GM12891 (cell line): ENCODE results near the gene SYN1.
A peak's percentile ranks its signal among the peaks of the same experiment; 100 is the strongest.

Experiments used
- DNase-seq: peaks from one replicate; pipeline ENCODE4 v3.0.0; 2011; ENCODE audit warnings: low spot score; ENCODE audit not compliant: insufficient read length
- FAIRE-seq: peaks from 2 replicates; lab custom pipeline; 2011; peaks lifted over from hg19 to GRCh38; lab: Jason Lieb, UNC
- PAX5 ChIP-seq: IDR thresholded peaks from 2 replicates; pipeline ENCODE4 v1.6.1; 2011; ENCODE audit warnings: low read length, moderate library complexity, mild to moderate bottlenecking; ENCODE audit not compliant: insufficient read depth, severe bottlenecking
- POLR2A ChIP-seq: IDR thresholded peaks from 2 replicates; pipeline ENCODE4 v1.6.1; 2011; ENCODE audit warnings: low read depth, low read length, control low read depth
- POLR2AphosphoS5 ChIP-seq: IDR thresholded peaks from 2 replicates; pipeline ENCODE4 v1.6.1; 2011; ENCODE audit warnings: low read depth, low read length, control low read depth
- POU2F2 ChIP-seq: IDR thresholded peaks from 2 replicates; pipeline ENCODE4 v1.6.1; 2011; ENCODE audit warnings: low read depth, mild to moderate bottlenecking, control low read depth, low read length, moderate library complexity
- SPI1 ChIP-seq: IDR thresholded peaks from 2 replicates; pipeline ENCODE4 v1.6.1; 2011; ENCODE audit warnings: low read depth, low read length, control low read depth
- TAF1 ChIP-seq: IDR thresholded peaks from 2 replicates; pipeline ENCODE4 v1.6.1; 2011; ENCODE audit warnings: low read depth, low read length, control low read depth

SYN1 gene

GRCh38 chrX:47585273-47585672 is 34.4 kb downstream of the SYN1 start:
- DNase-seq: no peak
- FAIRE-seq: no peak
- no peak for TF ChIP-seq POLR2AphosphoS5
- no peak for TF ChIP-seq PAX5

GRCh38 chrX:47584714-47585113 is 34.9 kb downstream of the SYN1 start:
- DNase-seq: no peak
- FAIRE-seq: no peak
- TF ChIP-seq POLR2A: no peak
- no peak for TF ChIP-seq TAF1
- no peak for TF ChIP-seq SPI1
- TF ChIP-seq POU2F2: no peak
- no peak for TF ChIP-seq PAX5
- no peak for TF ChIP-seq POLR2AphosphoS5

DNA sequence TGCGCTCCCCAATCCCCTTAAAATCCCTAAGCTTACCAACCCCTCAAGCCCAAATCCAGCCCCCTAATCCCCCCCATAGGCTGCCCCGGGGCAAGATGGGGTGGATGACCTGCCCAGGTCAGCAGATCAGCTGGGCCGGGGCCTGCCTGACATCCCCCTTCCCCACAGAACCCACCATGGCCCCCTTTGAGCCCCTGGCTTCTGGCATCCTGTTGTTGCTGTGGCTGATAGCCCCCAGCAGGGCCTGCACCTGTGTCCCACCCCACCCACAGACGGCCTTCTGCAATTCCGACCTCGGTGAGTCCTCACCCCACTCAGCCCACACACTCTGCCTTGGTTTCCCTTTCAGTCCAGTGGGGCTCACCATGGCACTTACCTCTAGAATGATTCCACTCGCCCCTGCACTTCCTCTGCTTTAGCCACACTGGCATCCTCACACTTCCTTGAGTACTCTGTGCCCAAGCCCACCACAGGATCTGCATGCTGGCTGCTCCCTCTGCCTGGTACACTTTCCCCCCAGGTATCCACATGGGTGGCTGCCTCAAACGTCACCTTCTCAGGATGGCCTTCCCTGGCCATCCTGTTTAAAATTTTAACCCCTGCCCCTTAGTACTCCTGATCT is 36.3 kb downstream of the SYN1 start:
- DNase-seq (no peak), FAIRE-seq (peak; percentile 33)
- TF ChIP-seq PAX5 (no peak), POLR2A (no peak), POU2F2 (no peak), TAF1 (no peak), SPI1 (no peak), POLR2AphosphoS5 (no peak)

GRCh38 chrX:47581731-47582647 is 37.7 kb downstream of the SYN1 start, which contains the start of gene TIMP1:
TSS of gene TIMP1 (plus strand) at chrX:47582436. CDS start at chrX:47583416, 980 bp downstream.
- DNase-seq (peak; percentile 70), FAIRE-seq (peak; percentile 100)
- TF ChIP-seq POLR2AphosphoS5: peak; percentile 72
- TF ChIP-seq SPI1: no peak
- TF ChIP-seq POU2F2: no peak
- TF ChIP-seq PAX5: no peak
- peak; percentile 16; the same call in 1 of the 2 replicates for TF ChIP-seq TAF1
- no peak for TF ChIP-seq POLR2A

DNA sequence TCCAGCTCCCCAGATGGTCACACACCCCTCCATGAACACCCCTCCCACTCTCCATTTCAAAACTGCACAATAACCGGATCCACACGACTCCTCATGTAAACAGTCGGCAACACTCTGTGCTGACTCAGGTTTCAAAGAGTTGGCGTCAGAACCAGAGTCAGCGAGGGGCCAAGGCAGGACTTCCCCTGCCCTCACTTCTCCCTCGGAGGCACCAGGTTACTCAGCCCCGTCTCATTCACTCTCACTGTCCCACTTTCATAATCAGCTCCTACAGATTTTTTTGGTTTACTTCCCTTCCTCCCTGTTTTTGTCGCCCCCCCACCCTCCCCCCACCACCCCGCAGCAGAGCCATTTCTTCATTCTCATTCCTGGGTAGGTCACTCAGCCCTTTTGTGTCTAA is 40.1 kb downstream of the SYN1 start:
- TF ChIP-seq POU2F2: no peak
- TF ChIP-seq SPI1: peak; percentile 44
- FAIRE-seq (peak; percentile 80), DNase-seq (no peak)

DNA sequence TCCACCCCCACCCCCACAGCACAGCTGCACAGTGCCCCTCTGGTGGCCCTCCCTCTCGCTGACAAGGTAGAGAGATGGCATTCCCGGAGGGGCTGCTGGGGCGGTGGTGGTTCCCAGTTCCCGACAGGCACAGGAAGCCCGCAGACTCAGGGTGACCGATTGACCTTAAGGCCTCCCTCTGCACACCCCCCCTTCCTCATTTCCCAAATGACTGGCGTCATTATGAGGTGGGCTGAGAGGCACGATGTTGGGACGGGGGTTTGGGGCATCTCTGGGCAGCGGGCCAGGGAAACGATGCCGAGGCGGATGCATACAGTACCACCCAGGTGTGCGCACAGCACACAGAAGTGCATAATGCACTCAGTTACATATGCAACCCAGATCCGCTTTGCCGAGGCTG is 41.0 kb downstream of the SYN1 start:
- TF ChIP-seq POLR2AphosphoS5 (no peak), POU2F2 (no peak), POLR2A (no peak), SPI1 (no peak), PAX5 (no peak), TAF1 (no peak)
- FAIRE-seq: no peak
- DNase-seq: no peak

GRCh38 chrX:47577901-47578300 is 41.8 kb downstream of the SYN1 start:
- TF ChIP-seq PAX5 (no peak), SPI1 (no peak), POU2F2 (no peak), TAF1 (no peak), POLR2AphosphoS5 (no peak), POLR2A (no peak)
- FAIRE-seq: peak; percentile 16
- no peak for DNase-seq

DNA sequence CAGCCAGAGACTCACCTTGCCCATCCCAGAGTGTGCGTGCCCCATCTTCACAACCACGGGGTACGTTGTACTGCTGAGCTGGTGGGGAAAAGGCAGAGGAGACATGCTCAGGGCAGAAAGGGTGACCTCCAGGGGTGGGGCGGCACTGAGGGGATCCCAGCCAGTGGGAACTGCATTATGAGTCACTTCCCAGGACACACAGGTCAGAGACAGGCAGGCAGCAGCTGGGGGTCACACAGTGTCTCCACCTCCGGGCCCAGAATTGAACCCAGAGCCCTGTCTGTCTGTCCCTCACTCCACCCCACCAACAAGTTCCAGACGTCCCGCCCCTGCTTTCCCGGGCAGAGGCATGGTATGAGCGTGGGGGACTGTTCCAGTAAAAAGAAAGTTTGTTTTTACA is 42.2 kb downstream of the SYN1 start:
- FAIRE-seq (no peak), DNase-seq (no peak)
- TF ChIP-seq POLR2A: no peak
- no peak for TF ChIP-seq POLR2AphosphoS5
- no peak for TF ChIP-seq SPI1
- TF ChIP-seq PAX5: no peak

DNA sequence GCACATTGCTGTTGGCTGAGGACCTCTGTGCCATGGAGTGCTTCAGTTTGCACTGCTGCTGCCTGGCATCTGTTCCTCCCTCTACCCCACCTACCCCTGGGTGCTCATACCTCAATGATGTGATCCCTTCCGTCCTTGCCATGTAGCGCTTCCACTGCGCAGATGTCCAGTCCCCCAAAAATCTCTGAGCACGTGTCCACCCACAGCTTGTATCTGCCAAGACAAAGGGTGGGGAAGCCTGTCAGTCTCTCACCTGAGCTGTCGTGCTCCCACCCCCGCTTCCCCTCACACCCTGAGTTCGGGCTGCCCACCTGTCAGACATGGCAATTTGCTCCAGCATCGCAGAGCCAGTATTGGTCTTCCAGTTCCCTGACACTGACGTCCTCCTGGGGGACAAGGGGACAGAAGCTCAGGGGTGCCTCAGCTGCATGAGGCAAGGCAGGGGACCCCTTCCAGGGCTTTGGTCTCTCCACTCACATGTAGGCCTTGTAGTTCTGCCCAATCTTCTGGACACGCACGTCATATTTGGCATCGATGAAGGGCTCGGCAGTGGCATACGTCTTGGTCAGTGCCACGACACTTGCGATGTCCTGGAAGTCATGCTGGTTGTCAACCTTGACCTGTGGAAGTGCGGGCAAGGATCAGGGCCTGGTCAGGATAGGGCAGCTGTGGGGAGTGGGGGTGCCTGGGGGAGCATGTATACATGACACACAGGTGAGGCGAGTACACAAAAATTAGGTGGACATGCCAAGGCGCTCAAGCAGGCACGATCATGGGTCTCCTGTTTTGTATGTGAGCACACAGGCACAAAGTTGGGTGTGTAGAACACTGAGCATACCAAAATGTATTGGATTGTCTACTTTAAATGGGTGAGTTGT is 43.4 kb downstream of the SYN1 start:
- no peak for TF ChIP-seq POU2F2
- TF ChIP-seq POLR2AphosphoS5: no peak
- no peak for TF ChIP-seq POLR2A
- no peak for TF ChIP-seq SPI1
- DNase-seq (no peak), FAIRE-seq (peak; percentile 13)
